Measurements from ENCODE around the gene FMN2. TPM values are rescaled to one million over a fixed set of nuclear protein-coding genes. Genes with fewer than 3 reads are reported as not detected.

Gene FMN2
- total RNA-seq, 4 donors from 2014 or later = 0.54 to 5.1 (median 1.2) TPM

DNA sequence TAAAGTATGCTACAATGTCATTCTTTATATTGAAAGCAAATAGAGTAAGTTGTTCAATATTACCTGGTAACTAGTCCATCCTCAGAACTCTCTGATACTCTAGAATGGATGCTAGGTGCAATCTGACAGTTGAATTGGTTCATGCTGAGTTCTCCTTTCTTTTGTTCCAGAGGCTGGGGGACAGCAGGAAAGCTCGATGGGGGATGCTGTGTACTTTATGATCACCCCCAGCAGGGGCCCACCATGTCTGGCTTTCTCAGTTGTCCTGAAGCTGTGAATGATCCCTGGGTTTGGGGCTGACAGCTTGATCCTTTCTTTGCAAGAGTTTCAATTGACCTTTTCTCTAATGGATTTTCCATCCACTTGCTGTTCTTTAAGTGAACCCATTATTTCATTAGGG lies 22.5 kb downstream of the FMN2 start:
- no peak for DNase-seq
- no peaks in the 10 kb centered on the region for H3K4me1 ChIP-seq
- H3K4me3 ChIP-seq = no peak overlapping the region
- no peaks in the 10 kb centered on the region for H3K27me3 ChIP-seq
- H3K27ac ChIP-seq = no peak overlapping the region
- TF ChIP-seq CTCF (IDR thresholded peaks at IDR 0.05) (no peak), POLR2A (IDR thresholded peaks at IDR 0.05) (no peak)
- no peaks in the 10 kb centered on the region for H3K36me3 ChIP-seq
- no peaks in the 10 kb centered on the region for H3K9me3 ChIP-seq

GRCh38 chr1:240115831-240116230 lies 24.1 kb downstream of the FMN2 start:
- TF ChIP-seq CTCF (IDR thresholded peaks at IDR 0.05) (no peak), POLR2A (IDR thresholded peaks at IDR 0.05) (no peak)
- no peak for DNase-seq
- Histone ChIP-seq H3K36me3 (no peaks in the 10 kb centered on the region), H3K27me3 (no peaks in the 10 kb centered on the region), H3K4me3 (no peak overlapping the region), H3K27ac (no peak overlapping the region), H3K9me3 (no peaks in the 10 kb centered on the region), H3K4me1 (no peaks in the 10 kb centered on the region)

GRCh38 chr1:240116831-240117769 lies 25.4 kb downstream of the FMN2 start:
- H3K27ac ChIP-seq = no peak overlapping the region
- no peak for TF ChIP-seq POLR2A (IDR thresholded peaks at IDR 0.05)
- TF ChIP-seq CTCF (IDR thresholded peaks at IDR 0.05) = no peak
- no peaks in the 10 kb centered on the region for H3K36me3 ChIP-seq
- H3K27me3 ChIP-seq = no peaks in the 10 kb centered on the region
- H3K4me3 ChIP-seq = no peak overlapping the region
- no peaks in the 10 kb centered on the region for H3K9me3 ChIP-seq
- no peak for DNase-seq
- no peaks in the 10 kb centered on the region for H3K4me1 ChIP-seq

- Histone ChIP-seq H3K9me3 (no peaks in the 10 kb centered on the region), H3K4me3 (no peak overlapping the region), H3K27me3 (no peaks in the 10 kb centered on the region), H3K4me1 (no peaks in the 10 kb centered on the region), H3K36me3 (no peaks in the 10 kb centered on the region), H3K27ac (no peak overlapping the region)
- DNase-seq = no peak
- no peak for TF ChIP-seq POLR2A (IDR thresholded peaks at IDR 0.05)
- TF ChIP-seq CTCF (IDR thresholded peaks at IDR 0.05) = no peak
Measured at GRCh38 chr1:240117930-240118329, 26.2 kb downstream of the FMN2 start.

DNA sequence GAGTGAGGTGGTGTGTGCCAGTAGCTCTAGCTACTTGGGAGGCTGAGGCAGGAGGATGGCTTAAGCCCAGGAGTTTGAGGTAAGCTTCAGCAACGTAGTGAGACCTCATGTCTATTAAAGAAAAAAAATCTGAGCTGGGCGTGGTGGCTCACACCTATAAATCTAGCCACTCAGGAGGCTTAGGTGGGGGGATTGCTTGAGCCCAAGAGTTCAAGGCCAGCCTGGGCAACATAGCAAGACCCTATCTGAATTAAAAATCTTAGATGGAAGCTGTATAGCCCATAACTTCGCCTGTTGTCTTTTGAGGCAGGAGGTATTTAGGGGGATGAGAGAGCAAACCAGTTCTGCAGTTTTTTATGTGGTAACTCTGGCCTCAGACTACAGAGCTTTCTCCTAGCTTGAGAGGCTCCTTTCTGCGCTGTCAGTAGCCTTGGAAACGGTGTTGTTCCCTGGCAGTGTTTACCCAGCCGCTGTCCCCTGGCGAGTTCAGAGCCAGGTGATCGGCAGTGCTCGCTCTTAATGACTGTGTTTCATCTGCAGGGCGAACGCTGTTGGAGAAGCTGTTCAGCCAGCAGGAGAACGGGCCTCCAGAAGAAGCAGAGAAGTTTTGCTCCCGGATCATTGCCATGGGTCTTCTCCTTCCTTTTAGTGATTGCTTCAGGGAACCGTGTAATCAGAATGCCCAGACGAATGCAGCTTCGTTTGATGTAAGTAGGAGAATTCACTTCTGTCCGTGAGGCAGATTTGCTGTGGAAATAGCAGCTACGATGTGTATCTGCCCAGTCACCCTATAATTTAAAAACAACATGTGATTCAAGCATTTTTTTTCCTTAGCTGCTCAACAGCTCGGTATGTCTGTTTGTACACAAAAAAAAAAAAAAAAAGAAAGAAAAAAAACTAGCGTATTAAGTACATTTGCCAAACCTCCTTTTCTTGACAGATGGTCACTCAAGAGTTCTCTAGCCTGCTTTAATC lies 31.2 kb downstream of the FMN2 start:
- Histone ChIP-seq H3K4me3 (no peak overlapping the region), H3K4me1 (no peaks in the 10 kb centered on the region)
- DNase-seq = no peak

More for the DNA sequence above, 31.2 kb downstream of the FMN2 start:
- H3K36me3 ChIP-seq = no peaks in the 10 kb centered on the region
- no peak for TF ChIP-seq POLR2A (IDR thresholded peaks at IDR 0.05)
- TF ChIP-seq CTCF (IDR thresholded peaks at IDR 0.05) = no peak
- no peak overlapping the region for H3K27ac ChIP-seq
- no peaks in the 10 kb centered on the region for H3K27me3 ChIP-seq
- H3K9me3 ChIP-seq = no peaks in the 10 kb centered on the region

All from Peyer's patch (tissue), 4 donors.